ENCODE data around the gene WWC2. TPM values are rescaled to one million over a fixed set of nuclear protein-coding genes. Genes with fewer than 3 reads are reported as not detected.

The WWC2 gene
- total RNA-seq, 1 donor from 2014 or later: 18.2 TPM

GRCh38 chr4:183295711-183296110 is 196.7 kb downstream of the WWC2 start:
- Mint-ChIP-seq H3K27ac (ENCODE audit: unreplicated experiment) (no peak overlapping the region), H3K9me3 (ENCODE audit: unreplicated experiment) (no peaks in the 10 kb centered on the region), H3K4me1 (ENCODE audit: low read depth, unreplicated experiment) (no peaks in the 10 kb centered on the region), H3K27me3 (ENCODE audit: unreplicated experiment) (no peaks in the 10 kb centered on the region), H3K4me3 (ENCODE audit: unreplicated experiment) (no peak overlapping the region), H3K36me3 (ENCODE audit: unreplicated experiment) (no peaks in the 10 kb centered on the region)
- no peak for TF ChIP-seq CTCF (IDR thresholded peaks at IDR 0.05; ENCODE audit: partially characterized antibody, unreplicated experiment)
- DNase-seq: no peak

- H3K36me3 Mint-ChIP-seq (ENCODE audit: unreplicated experiment): no peaks in the 10 kb centered on the region
- no peak for TF ChIP-seq CTCF (IDR thresholded peaks at IDR 0.05; ENCODE audit: partially characterized antibody, unreplicated experiment)
- DNase-seq: no peak
- H3K4me1 Mint-ChIP-seq (ENCODE audit: low read depth, unreplicated experiment): no peaks in the 10 kb centered on the region
- no peaks in the 10 kb centered on the region for H3K9me3 Mint-ChIP-seq (ENCODE audit: unreplicated experiment)
- no peak overlapping the region for H3K27ac Mint-ChIP-seq (ENCODE audit: unreplicated experiment)
- H3K4me3 Mint-ChIP-seq (ENCODE audit: unreplicated experiment): no peak overlapping the region
- H3K27me3 Mint-ChIP-seq (ENCODE audit: unreplicated experiment): no peaks in the 10 kb centered on the region
Measured at GRCh38 chr4:183297675-183298074, 198.6 kb downstream of the WWC2 start.

DNA sequence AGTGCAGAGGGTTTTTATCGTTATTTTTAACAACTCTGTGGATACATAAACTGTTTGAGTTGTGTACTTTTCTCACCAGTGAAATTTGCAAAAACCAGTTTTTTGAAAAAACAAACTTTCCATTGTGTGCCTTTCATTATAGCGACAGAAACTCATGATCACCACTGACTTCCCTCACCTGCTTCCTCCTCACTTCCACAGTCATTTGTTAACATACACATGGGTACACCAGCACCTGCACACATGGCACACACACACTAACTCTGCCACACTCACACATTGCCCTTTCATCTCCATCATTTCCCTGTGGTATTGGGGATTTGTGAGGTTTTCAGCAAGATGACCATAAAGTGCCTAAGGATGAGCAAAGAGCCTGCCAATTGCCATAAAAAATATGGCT is 200.4 kb downstream of the WWC2 start:
- Mint-ChIP-seq H3K27ac (ENCODE audit: unreplicated experiment) (no peak overlapping the region), H3K9me3 (ENCODE audit: unreplicated experiment) (no peaks in the 10 kb centered on the region), H3K4me3 (ENCODE audit: unreplicated experiment) (no peak overlapping the region), H3K27me3 (ENCODE audit: unreplicated experiment) (no peaks in the 10 kb centered on the region), H3K4me1 (ENCODE audit: low read depth, unreplicated experiment) (no peaks in the 10 kb centered on the region), H3K36me3 (ENCODE audit: unreplicated experiment) (no peaks in the 10 kb centered on the region)
- TF ChIP-seq CTCF (IDR thresholded peaks at IDR 0.05; ENCODE audit: partially characterized antibody, unreplicated experiment): no peak
- no peak for DNase-seq

DNA sequence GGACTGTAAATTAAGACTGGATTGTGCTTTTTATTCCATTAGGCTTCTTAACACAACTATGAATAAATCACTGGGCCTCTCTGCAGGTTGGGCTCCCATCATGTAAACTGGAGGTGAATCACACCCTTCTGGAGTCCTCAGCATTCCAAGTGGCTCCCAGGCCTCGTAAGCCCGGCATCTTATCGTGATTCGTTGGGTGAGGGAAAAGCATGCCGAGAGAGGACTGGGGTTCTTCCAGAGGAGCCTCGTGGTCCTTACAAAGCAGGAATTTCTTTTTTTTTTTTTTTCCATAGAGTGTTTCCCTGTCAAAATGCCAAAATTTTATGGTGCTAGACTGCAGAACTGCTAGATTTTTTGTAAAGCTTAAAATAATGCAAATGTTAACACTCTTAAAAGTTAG is 201.0 kb downstream of the WWC2 start:
- Mint-ChIP-seq H3K27me3 (ENCODE audit: unreplicated experiment) (no peaks in the 10 kb centered on the region), H3K9me3 (ENCODE audit: unreplicated experiment) (no peaks in the 10 kb centered on the region), H3K36me3 (ENCODE audit: unreplicated experiment) (no peaks in the 10 kb centered on the region), H3K4me1 (ENCODE audit: low read depth, unreplicated experiment) (no peaks in the 10 kb centered on the region), H3K4me3 (ENCODE audit: unreplicated experiment) (no peak overlapping the region), H3K27ac (ENCODE audit: unreplicated experiment) (no peak overlapping the region)
- no peak for TF ChIP-seq CTCF (IDR thresholded peaks at IDR 0.05; ENCODE audit: partially characterized antibody, unreplicated experiment)
- no peak for DNase-seq

DNA sequence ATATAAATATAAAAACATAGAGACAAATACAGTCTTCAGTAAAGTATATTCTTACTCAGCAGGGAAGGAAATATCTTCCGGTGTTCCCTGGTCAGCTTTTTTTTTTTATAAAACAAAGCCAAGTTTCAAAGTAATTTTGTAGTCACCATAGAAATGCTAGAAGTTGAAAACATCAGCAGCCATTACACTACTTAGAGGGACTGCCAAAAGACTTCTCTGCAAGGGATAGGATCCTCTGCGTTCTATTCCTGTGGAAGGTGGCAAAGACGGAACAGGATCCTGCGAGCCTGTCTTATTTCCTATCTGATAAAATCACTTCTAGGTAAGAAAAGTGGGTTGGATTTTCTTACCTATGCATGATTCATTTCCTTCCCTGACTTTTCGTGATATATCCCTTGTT is 201.6 kb downstream of the WWC2 start:
- H3K27ac Mint-ChIP-seq (ENCODE audit: unreplicated experiment): no peak overlapping the region
- H3K36me3 Mint-ChIP-seq (ENCODE audit: unreplicated experiment): no peaks in the 10 kb centered on the region
- no peaks in the 10 kb centered on the region for H3K27me3 Mint-ChIP-seq (ENCODE audit: unreplicated experiment)
- H3K4me3 Mint-ChIP-seq (ENCODE audit: unreplicated experiment): no peak overlapping the region
- no peak for DNase-seq
- H3K4me1 Mint-ChIP-seq (ENCODE audit: low read depth, unreplicated experiment): no peaks in the 10 kb centered on the region
- TF ChIP-seq CTCF (IDR thresholded peaks at IDR 0.05; ENCODE audit: partially characterized antibody, unreplicated experiment): no peak
- no peaks in the 10 kb centered on the region for H3K9me3 Mint-ChIP-seq (ENCODE audit: unreplicated experiment)
